SK-MEL-5 (cell line): Measurements from ENCODE around the gene KRTAP1-4. TPM values are rescaled to one million over a fixed set of nuclear protein-coding genes. Genes with fewer than 3 reads are reported as not detected.
"Not testable (repeated sequence)": the region's sequence is repeated elsewhere in the genome, so short reads cannot be mapped to it uniquely, and the experiment has no call there.

Experiments
- DNase-seq: peaks from one replicate; pipeline ENCODE4 v3.0.0-alpha.2; 2016; ENCODE audit warnings: low read depth, low spot score
- in situ Hi-C: cut with HindIII; loops from 2 replicates; pipeline ENCODE4 v1.10.0; 2016; ENCODE audit warnings: low sequenced_read_pairs, high pct_unique_total_duplicates, low pct_unique_long_range_greater_than_20kb
- polyA plus RNA-seq, 2 experiments: library from polyadenylated mRNA; depleted of rRNA; stranded (reverse); fragments of >200 nt; gene quantifications; 2 replicates each; pipeline ENCODE4 v1.2.3, GENCODE V29; 2015
- total RNA-seq: library from RNA; depleted of rRNA; stranded (reverse); fragments of >200 nt; shearing (Covaris generic); gene quantifications from 2 replicates; pipeline ENCODE4 v1.2.3, GENCODE V29; 2014; rRNA removed

KRTAP1-4 gene
- not detected in 2 replicates for total RNA-seq
- polyA plus RNA-seq (2015; cell fraction: cytosol; rRNA removed): not detected in 2 replicates
- polyA plus RNA-seq (2015; cell fraction: nucleus; rRNA removed): not detected in 2 replicates

DNA sequence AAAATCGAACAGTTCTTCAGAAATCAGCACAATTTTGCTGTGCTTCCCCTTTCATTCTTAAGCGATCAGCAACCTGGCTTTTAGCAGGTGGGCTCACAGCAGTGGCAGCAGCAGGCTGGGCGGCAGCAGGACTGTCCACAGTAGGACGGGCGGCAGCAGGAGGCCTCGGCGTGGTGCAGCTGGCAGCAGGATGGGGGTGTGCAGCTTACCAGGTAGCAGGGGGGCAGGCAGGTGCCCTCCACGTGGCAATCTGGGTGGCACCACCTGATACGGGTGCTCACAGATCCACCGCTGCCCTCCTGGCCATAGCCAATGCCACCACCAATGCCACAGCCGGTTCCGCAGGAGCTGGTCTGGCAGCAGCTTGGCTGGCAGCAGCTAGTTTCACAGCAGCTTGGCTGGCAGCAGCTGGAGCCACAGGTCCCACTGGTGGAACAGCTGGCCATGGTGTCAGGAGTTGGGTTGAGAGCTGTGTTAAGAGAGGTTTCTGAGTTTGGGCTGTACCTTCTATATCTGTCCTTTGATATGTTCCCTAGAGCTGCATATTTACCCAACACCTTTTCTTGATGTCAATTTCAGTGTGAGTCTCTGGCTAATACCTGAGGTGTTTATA is at the start of gene KRTAP1-4:
Gene KRTAP1-4, minus strand, starts transcription at position 563 of the 613 bp plus-strand sequence. Its CDS starts 117 bp downstream, at position 446.
- DNase-seq: no peak
- in situ Hi-C loops: no loop called here

DNA sequence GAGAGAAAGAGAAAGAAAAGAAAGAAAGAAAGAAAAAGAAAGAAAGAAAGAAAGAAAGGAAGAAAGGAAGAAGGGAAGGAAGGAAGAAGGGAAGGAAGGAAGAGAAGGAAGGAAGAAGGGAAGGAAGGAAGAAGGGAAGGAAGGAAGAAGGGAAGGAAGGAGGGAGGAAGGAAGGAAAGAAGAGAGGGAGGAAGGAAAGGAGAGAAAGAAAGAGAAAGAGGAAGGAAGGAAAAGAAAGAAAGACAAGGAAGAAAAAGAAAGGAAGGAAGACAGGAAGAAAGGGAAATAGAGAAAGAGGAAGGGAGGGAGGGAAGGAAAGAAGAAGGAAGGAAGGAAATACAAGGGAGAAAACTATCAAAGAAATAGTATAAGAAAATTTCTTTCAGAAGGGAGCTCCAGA is 46.8 kb upstream of the KRTAP1-4 start:
- in situ Hi-C loops: no loop called here
- no peak for DNase-seq

DNA sequence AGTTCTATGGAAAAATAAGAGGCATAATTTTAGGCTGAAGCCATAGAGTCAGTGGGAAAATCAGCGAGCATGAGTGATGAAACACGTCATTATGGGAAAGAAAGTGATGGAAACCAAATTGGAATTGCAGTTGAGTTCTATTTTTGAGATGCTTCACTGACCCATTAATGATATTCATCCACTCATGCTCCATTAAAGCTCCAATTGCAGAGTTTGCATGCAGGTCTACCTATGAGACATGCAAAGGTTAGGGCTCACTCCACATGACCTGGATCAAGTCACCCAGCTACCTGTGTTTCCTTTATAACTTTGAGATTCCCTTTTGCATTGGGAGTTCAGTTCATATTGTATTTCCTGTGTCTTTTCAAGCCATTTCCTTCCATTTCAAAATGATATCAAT is 43.7 kb upstream of the KRTAP1-4 start:
- DNase-seq: no peak
- in situ Hi-C loops: no loop called here

- no peak for DNase-seq
Measured at GRCh38 chr17:41071606-41072360, 41.8 kb upstream of the KRTAP1-4 start.

DNA sequence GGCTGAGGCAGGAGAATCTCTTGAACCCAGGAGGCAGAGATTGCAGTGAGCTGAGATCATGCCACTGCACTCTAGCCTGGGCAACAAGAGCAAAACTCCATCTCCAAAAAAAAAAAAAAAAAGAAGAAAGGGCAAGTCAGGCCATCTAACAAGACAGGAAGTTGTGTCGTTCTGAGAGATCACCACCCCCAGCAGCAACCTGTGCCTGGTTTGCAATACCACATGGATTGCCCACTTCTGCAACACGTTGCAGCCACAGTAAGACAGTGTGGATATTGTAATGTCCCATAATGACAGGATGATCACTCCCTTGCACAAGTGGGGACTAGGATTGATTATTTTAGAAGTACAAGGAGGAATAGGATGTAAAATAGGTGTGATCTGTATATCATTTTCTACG is 39.0 kb upstream of the KRTAP1-4 start:
- DNase-seq: no peak

More at GRCh38 chr17:41071606-41072360, 41.8 kb upstream of the KRTAP1-4 start:
- in situ Hi-C loops: no loop called here

GRCh38 chr17:41067281-41067680 is 37.3 kb upstream of the KRTAP1-4 start:
- DNase-seq: no peak
- in situ Hi-C loops: no loop called here

More for the DNA sequence above, 39.0 kb upstream of the KRTAP1-4 start:
- in situ Hi-C loops: no loop called here

DNA sequence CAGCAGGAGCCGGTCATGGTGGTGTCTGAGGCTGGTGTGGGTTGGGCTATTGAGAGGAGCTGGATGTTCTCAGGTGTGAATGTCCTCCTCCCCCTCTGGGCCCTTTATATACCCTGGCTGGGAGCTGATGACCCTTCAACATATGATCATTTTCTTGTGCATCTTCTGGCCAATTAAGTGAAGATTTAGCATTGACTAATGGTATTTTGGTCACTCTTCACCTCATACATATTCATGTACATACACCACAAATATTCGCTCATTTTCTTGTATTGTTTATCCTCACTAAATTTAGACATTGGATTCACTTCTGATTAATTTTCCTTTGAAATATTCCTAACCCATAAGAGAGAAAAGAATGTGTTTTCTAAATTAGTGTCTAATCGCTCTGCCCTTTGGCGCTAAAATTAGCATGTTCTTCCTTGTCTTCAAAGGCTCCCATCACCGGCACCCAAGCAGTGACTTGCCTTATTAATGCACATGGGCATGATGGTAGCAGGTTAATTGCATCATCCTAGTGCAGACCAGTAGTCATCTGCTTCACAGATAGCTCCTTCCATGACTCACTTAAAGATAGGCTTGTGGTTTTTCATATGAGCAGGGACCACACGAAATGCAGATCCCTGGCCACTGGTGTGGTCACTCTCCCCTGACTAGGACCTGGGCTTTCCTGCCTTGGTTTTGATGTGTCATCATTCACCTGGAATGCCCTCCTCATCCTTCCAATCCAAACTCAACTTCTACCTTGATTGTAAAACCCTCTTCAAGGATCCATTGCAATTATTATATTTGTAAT is 36.0 kb upstream of the KRTAP1-4 start, which contains the start of gene KRTAP2-4:
Gene KRTAP2-4, minus strand, starts transcription at position 51 of the 796 bp plus-strand sequence. Its CDS starts 34 bp downstream, at position 17.
- in situ Hi-C loops: no loop called here
- DNase-seq: no peak

DNA sequence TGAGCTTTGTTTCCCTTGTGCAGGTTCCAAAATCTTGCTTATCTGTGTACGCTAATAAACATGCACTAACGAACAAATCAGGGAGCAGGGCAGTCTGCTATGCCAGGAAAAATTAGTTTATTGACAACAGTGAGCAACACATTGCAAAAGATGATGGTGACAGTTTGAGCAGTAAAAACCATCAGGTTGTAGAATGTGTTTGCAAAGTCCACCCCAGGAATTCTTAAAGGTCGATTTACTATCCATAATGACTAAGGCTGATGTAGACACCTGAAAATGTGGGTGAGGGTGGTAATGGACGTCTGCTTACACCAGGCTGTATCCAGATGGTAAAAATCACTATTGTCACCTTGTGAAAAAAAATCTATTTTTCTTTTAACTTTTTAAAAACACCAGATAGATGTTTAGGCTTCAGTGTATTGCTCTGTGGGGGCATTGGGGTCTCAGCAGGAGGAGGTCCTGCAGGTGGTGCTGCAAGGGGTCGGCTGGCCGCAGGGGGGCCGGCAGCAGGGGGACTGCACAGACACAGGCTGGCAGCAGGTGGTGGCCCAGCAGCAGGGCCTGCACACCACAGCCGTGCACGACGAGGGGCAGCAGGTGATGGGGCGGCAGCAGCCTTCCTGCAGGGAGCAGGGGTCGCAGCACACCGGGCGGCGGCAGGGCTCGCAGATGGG is 35.2 kb upstream of the KRTAP1-4 start:
- in situ Hi-C loops, DNase-seq: not testable (repeated sequence)

- DNase-seq: no peak
- in situ Hi-C loops: no loop called here
Measured at GRCh38 chr17:41064301-41064700, 34.3 kb upstream of the KRTAP1-4 start.

GRCh38 chr17:41063449-41063848 is 33.5 kb upstream of the KRTAP1-4 start:
- DNase-seq: no peak

DNA sequence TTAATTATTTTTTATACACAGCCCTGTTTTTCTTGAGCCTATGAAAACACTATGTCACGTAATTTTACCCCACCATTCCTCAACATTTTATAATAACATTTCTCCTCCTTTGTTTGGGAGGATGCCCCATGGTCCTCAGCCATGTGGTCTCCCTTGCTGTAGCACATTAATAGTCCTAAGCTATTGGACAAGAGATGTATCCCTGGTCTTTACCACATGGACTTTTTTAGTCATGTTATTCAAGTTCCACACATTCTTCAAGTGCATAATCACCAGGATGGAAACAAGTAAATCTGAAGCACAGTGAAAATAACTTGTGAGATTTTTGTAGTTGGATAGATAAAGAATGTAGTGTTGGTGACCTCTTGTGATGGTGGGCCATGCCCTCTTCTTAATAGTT is 32.0 kb upstream of the KRTAP1-4 start:
- in situ Hi-C loops: no loop called here
- no peak for DNase-seq

More at GRCh38 chr17:41063449-41063848, 33.5 kb upstream of the KRTAP1-4 start:
- in situ Hi-C loops: no loop called here

DNA sequence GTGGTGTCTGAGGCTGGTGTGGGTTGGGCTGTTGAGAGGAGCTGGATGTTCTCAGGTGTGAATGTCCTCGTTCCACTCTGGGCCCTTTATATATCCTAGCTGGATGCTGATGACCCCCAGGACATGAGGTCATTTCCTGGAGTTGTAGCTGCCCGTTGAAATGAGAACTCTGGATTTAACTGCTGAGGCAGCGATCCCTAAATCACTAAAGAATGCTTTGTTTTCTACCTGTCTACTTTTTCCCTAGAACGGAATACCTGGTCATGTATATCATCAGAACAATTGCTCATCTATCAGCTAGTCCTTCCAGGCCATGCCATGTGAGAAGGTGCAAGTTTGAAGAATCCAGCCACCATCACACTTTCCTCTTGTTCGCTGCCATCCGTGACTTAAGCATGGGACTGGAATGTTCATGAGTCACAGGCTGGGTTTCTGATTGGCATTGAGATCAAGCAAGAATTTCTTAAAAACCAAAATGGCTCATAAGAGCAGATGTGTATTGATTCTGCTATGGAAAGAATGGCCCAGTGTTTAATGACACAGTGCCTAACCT is 30.1 kb upstream of the KRTAP1-4 start, which contains the start of gene KRTAP2-3:
Gene KRTAP2-3, minus strand, starts transcription at position 63 of the 553 bp plus-strand sequence. CDS start 64 bp downstream, outside the sequence.
- in situ Hi-C loops: no loop called here
- DNase-seq: peak; percentile 80

DNA sequence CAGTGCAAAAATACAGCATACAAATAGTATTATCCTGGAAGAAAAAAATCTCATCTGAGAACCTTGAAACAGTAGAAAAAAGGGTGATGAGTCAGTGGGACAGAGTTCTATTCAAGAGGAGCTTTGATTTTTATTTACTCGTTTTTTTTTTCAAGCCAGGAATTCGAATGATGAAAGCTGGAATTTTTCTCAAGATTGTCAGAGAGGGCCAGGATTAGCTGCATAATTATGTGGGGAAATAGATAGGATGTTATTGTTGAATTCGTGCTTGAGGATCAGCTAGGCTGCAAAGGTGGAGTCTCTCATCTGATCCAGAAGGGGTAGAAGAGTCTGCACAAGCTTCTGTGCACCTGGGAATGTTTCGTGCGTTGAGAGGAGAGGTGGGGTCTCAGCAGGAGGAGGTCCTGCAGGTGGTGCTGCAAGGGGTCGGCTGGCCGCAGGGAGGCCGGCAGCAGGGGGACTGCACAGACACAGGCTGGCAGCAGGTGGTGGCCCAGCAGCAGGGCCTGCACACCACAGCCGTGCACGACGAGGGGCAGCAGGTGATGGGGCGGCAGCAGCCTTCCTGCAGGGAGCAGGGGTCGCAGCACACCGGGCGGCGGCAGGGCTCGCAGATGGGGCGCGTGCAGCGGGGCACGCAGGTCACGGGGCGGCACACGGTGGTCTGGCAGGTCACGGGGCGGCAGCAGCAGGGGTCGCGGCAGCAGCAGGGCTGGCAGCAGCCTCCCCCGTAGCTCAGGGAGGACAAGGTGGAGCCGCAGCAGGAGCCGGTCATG is 29.5 kb upstream of the KRTAP1-4 start:
- DNase-seq, in situ Hi-C loops: not testable (repeated sequence)

DNA sequence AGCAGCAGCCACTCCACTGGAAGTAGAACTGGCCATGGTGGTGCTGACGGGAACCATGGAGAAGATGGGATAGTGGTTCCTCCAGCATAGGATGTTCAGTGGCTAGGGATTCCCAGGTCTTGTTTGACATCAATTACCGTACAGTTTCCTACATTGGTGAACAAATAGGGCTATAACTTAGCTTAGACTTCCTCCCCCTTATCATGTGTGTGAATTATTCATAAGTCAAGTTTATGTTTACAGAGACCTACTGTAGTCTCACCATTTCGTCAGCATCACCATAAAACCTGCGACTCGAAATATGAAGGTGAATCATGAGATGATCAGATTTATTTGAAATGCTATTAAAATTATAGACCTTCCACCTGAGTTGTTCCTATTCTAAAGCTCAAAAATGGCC is 28.7 kb upstream of the KRTAP1-4 start:
- in situ Hi-C loops: no loop called here
- no peak for DNase-seq

DNA sequence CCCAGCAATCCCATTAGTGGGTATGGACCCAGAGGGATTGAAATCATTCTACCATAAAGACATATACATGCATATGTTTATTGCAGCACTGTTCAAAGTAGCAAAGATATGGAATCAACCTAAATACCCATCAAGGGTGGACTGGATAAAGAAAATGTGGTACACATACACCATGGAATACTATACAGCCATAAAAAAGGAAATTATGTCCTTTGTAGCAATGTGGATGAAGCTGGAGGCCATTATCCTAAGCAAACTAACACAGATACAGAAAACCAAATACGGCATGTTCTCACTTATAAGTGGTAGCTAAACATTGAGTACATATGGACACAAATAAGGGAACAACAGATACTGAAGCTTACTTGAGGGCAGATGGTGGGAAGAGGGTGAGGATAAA is 27.6 kb upstream of the KRTAP1-4 start:
- no peak for DNase-seq
- in situ Hi-C loops: no loop called here

- DNase-seq, in situ Hi-C loops: not testable (repeated sequence)
Measured at GRCh38 chr17:41055130-41055529, 25.1 kb upstream of the KRTAP1-4 start, which contains the start of gene KRTAP2-2. KRTAP2-2 (minus strand) TSS chr17:41055230; CDS start chr17:41055211, 19 bp downstream.
